HepG2 (cell line): ENCODE data around the gene LRRC8E. TPM values are rescaled to one million over a fixed set of nuclear protein-coding genes. Genes with fewer than 3 reads are reported as not detected.

Source experiments
- BCL6 ChIP-seq: IDR thresholded peaks from 2 replicates; pipeline ENCODE4 v1.6.1; 2016; ENCODE audit warnings: missing genetic modification reagents, missing compliant biosample characterization
- DNMT3B ChIP-seq: conservative IDR thresholded peaks from 2 replicates; pipeline ENCODE4 v1.6.1; 2016; ENCODE audit warnings: missing biosample characterization, control low read depth
- DR1 ChIP-seq: sonication (generic); formaldehyde crosslinking; IDR thresholded peaks from 2 replicates; pipeline ENCODE4 v1.8.0; 2021; ENCODE audit warnings: mild to moderate bottlenecking, missing genetic modification reagents, inconsistent platforms
- ESRRA ChIP-seq: sonication (generic); formaldehyde crosslinking; IDR thresholded peaks from 2 replicates; pipeline ENCODE4 v1.5.1; 2020; ENCODE audit warnings: mild to moderate bottlenecking, low read depth, missing genetic modification reagents
- HOXA5 ChIP-seq: sonication (generic); formaldehyde crosslinking; IDR thresholded peaks from 2 replicates; pipeline ENCODE4 v1.4.0; 2020; ENCODE audit warnings: missing genetic modification reagents
- NR0B2 ChIP-seq: sonication (generic); formaldehyde crosslinking; IDR thresholded peaks from 2 replicates; pipeline ENCODE4 v1.4.0; 2020; ENCODE audit warnings: mild to moderate bottlenecking, missing genetic modification reagents
- PPARG ChIP-seq: conservative IDR thresholded peaks from 2 replicates; pipeline ENCODE4 v1.6.1; 2016; ENCODE audit warnings: missing biosample characterization, missing genetic modification reagents
- SMARCE1 ChIP-seq: fragments of 450-650 bp; IDR thresholded peaks from 2 replicates; pipeline ENCODE4 v1.6.1; 2017; ENCODE audit warnings: borderline replicate concordance
- TFDP2 ChIP-seq: sonication (generic); formaldehyde crosslinking; IDR thresholded peaks from 2 replicates; pipeline ENCODE4 v1.4.0; 2020; ENCODE audit warnings: missing genetic modification reagents
- ZBTB46 ChIP-seq: sonication (generic); formaldehyde crosslinking; IDR thresholded peaks from 2 replicates; pipeline ENCODE4 v1.4.0; 2020; ENCODE audit warnings: mild to moderate bottlenecking, missing genetic modification reagents, borderline replicate concordance
- ZC3H13 ChIP-seq: sonication (generic); formaldehyde crosslinking; IDR thresholded peaks from 2 replicates; pipeline ENCODE4 v1.8.1; 2023; ENCODE audit warnings: mild to moderate bottlenecking, missing genetic modification reagents, moderate library complexity
- ZNF138 ChIP-seq: sonication (generic); formaldehyde crosslinking; IDR thresholded peaks from 2 replicates; pipeline ENCODE4 v1.5.0; 2020; ENCODE audit warnings: mild to moderate bottlenecking, low read depth, missing genetic modification reagents
- ZNF441 ChIP-seq: sonication (generic); formaldehyde crosslinking; IDR thresholded peaks from 2 replicates; pipeline ENCODE4 v1.7.0; 2021; ENCODE audit warnings: missing genetic modification reagents, borderline replicate concordance
- ZNF446 ChIP-seq: sonication (generic); formaldehyde crosslinking; IDR thresholded peaks from 2 replicates; pipeline ENCODE4 v1.5.0; 2020; ENCODE audit warnings: mild to moderate bottlenecking, missing genetic modification reagents
- ZNF572 ChIP-seq: sonication (generic); formaldehyde crosslinking; IDR thresholded peaks from 2 replicates; pipeline ENCODE4 v1.5.1; 2020; ENCODE audit warnings: mild to moderate bottlenecking, missing genetic modification reagents
- ZNF776 ChIP-seq: sonication (generic); formaldehyde crosslinking; IDR thresholded peaks from 2 replicates; pipeline ENCODE4 v1.4.0; 2020; ENCODE audit warnings: mild to moderate bottlenecking, missing genetic modification reagents
- polyA plus RNA-seq, 8 experiments: library from polyadenylated mRNA; depleted of rRNA in 3 of 8; stranded (reverse) in 7 of 8; unstranded in 1 of 8; fragments of >200 nt; fragmentation: Illumina TruSeq in 4 of 8; extraction: Trizol in 4 of 8; gene quantifications; 2 replicates each; pipeline versions ENCODE4 v1.2.1 to v1.2.3, GENCODE V29; 2011 to 2016; ENCODE audit warnings: low read depth in 4 of 8, missing spikeins in 1 of 8, mixed read lengths in 1 of 8; ENCODE audit not compliant: insufficient read depth in 1 of 8
- total RNA-seq, 5 experiments: library from RNA; depleted of rRNA; stranded (reverse); fragments of >200 nt; fragmentation: Illumina TruSeq; extraction: Trizol; gene quantifications; 2 replicates each; pipeline ENCODE4 v1.2.3, GENCODE V29; 2016; ENCODE audit warnings: low read depth in 1 of 5
- TF ChIP-seq, protein P1 (sequence below): sonication (generic); formaldehyde crosslinking; IDR thresholded peaks from 2 replicates; pipeline ENCODE4 v1.5.1; 2020; ENCODE audit warnings: missing genetic modification reagents, mild to moderate bottlenecking, borderline replicate concordance
- TF ChIP-seq, protein P2 (sequence below): IDR thresholded peaks from 2 replicates; pipeline ENCODE4 v1.6.1; 2016; ENCODE audit warnings: missing genetic modification reagents, missing compliant biosample characterization

LRRC8E gene
- total and polyA plus RNA-seq, 2 of the 13 experiments (the other 11 are each of a cell fraction or from before 2014, with no cell fraction given), result 8.0 to 10.3 TPM

DNA sequence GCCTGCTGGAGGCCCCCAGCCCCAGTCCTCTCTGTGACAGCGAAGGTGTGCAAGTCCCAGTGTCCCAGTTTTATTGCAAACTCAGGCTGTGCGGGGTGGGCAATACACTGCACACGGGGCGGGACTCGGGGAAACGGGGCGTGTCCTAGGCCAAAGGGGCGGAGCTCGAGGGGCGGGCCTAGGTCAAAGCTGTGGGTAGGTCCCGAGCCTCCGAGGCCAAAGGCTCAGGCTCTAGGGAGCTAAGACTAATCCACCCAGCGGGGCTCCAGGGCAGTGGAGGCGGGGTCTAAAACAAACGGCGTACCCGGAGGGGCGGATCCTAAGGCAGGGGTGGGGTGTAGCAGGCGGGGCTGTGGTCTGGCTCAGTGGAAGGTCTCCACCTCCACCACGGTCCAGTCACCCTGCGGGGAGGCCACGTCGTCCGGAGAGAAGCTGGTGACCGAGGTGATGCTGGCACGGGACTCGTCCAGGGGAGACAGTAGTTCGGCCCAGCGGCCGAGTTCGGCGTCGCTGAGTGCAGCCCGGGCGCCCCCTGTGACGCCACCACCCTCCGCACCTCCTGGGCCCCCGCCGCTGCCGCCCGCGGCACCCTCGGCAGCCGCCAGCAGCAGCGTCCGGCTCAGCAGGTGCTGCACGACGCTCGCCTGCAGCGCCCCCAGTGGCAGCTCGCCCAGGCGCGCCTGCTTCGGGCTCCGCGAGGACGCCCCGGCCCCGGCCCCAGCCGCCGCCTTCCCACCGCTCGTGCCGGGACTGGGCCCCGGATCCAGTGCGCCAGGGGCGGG lies 19.4 kb upstream of the LRRC8E start (continued):
- TF ChIP-seq PPARG (CRISPR knock-in tag) (peak; percentile 33; the same call in 1 of the 2 replicates), ZNF572 (CRISPR knock-in tag) (0 out of 2 replicates have a peak, but pooled peaks have one; percentile 43), HOXA5 (CRISPR knock-in tag) (no peak), TFDP2 (CRISPR knock-in tag) (peak; percentile 62), BCL6 (no peak), ZNF446 (0 out of 2 replicates have a peak, but pooled peaks have one; percentile 24), ZNF776 (CRISPR knock-in tag) (peak; percentile 58), DR1 (peak; percentile 41; the same call in 1 of the 2 replicates), ZC3H13 (CRISPR knock-in tag) (peak; percentile 57), ZBTB46 (no peak), NR0B2 (CRISPR knock-in tag) (peak; percentile 78; the same call in 1 of the 2 replicates), SMARCE1 (no peak), ESRRA (CRISPR knock-in tag) (0 out of 2 replicates have a peak, but pooled peaks have one; percentile 14), ZNF138 (CRISPR knock-in tag) (no peak), DNMT3B (CRISPR knock-in tag) (no peak), ZNF441 (CRISPR knock-in tag) (0 out of 2 replicates have a peak, but pooled peaks have one; percentile 10)
- TF ChIP-seq, protein P1, sequence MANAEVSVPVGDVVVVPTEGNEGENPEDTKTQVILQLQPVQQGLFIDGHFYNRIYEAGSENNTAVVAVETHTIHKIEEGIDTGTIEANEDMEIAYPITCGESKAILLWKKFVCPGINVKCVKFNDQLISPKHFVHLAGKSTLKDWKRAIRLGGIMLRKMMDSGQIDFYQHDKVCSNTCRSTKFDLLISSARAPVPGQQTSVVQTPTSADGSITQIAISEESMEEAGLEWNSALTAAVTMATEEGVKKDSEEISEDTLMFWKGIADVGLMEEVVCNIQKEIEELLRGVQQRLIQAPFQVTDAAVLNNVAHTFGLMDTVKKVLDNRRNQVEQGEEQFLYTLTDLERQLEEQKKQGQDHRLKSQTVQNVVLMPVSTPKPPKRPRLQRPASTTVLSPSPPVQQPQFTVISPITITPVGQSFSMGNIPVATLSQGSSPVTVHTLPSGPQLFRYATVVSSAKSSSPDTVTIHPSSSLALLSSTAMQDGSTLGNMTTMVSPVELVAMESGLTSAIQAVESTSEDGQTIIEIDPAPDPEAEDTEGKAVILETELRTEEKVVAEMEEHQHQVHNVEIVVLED (CRISPR knock-in tag), result 0 out of 2 replicates have a peak, but pooled peaks have one; percentile 14
- TF ChIP-seq, protein P2, sequence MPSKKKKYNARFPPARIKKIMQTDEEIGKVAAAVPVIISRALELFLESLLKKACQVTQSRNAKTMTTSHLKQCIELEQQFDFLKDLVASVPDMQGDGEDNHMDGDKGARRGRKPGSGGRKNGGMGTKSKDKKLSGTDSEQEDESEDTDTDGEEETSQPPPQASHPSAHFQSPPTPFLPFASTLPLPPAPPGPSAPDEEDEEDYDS (CRISPR knock-in tag), result peak; percentile 70; the same call in 1 of the 2 replicates
